ENCODE measurements around the gene S1PR2. TPM values are rescaled to one million over a fixed set of nuclear protein-coding genes. Genes with fewer than 3 reads are reported as not detected.

The S1PR2 gene
- total and polyA plus RNA-seq, 9 of the 15 experiments (the other 6 are each of a cell fraction or from before 2014, with no cell fraction given), result 1.5 to 3.9 (median 2.0) TPM

- FAIRE-seq, result peak; percentile 90
- peak; percentile 38 for ATAC-seq
- BruUV-seq (replicated peaks), result no TSS peak
- H3K27ac ChIP-seq (ENCODE audit: extremely low read depth, low read depth, low read length), result no peak overlapping the region
- peaks cover 5 to 34% of the 10 kb centered on the region in 2 experiments; a peak in 3 of 5 replicates for H3K4me1 ChIP-seq (replicated peaks in 1 of 2; ENCODE audit: control insufficient read depth in 2 of 2, insufficient read depth in 2 of 2, low read length in 2 of 2)
- no peaks in the 10 kb centered on the region; the same call in 1 of the 2 replicates for H4K20me1 ChIP-seq (replicated peaks; ENCODE audit: control insufficient read depth, insufficient read depth, low read length)
- H3K27me3 ChIP-seq (ENCODE audit: control insufficient read depth in 2 of 2, insufficient read depth in 2 of 2, low read length in 2 of 2), result no peaks in the 10 kb centered on the region
- in situ Hi-C loops (cut with MboI) (no loop called here), intact Hi-C loops (cut with micrococcal nuclease) (no loop called here)
- CTCF ChIA-PET (ENCODE audit: low intra/inter-chr PET ratio), result interaction anchor here (5.5 kb wide), 1 partner anchor 130 kb away, joined by 72 read pairs; no protein-coding TSS in a partner anchor
- H3K4me2 ChIP-seq (ENCODE audit: insufficient read depth, low read length), result no peak overlapping the region
- no peak overlapping the region for H3K4me3 ChIP-seq
- H3K9me3 ChIP-seq (replicated peaks; ENCODE audit: control insufficient read depth, insufficient read depth, low read depth, low read length), result no peaks in the 10 kb centered on the region
- POLR2A ChIA-PET, result interaction anchor here (0.6 to 3.4 kb wide), 13 partner anchors 8 to 163 kb away, joined by 3 to 23 read pairs (median 5); partner anchors contain the start of genes CDC37, ICAM1, MRPL4 and PPAN
- H3K79me2 ChIP-seq (ENCODE audit: control insufficient read depth, insufficient read depth, low read length), result no peaks in the 10 kb centered on the region
- peak in 2 of 4 experiments; percentile 7 to 49 for DNase-seq (ENCODE audit: extremely low read depth in 1 of 4, low spot score in 3 of 4)
- peaks cover 43% of the 10 kb centered on the region for H3K36me3 ChIP-seq (ENCODE audit: control insufficient read depth, insufficient read depth, low read length)
- H3K9ac ChIP-seq (ENCODE audit: insufficient read depth in 1 of 2, low read depth in 2 of 2, low read length in 2 of 2), result no peak overlapping the region; a peak in 1 of 4 replicates
- H2AFZ ChIP-seq (ENCODE audit: low read depth, low read length), result no peak overlapping the region
- H3K9me1 ChIP-seq (ENCODE audit: control insufficient read depth, insufficient read depth, low read length), result no peaks in the 10 kb centered on the region
- WGBS (ENCODE audit: insufficient coverage, low coverage, missing lambda C conversion rate), result 33% methylated on average over 8 of the region's 8 CpGs
- TF ChIP-seq EGR1 (conservative IDR thresholded peaks at IDR 0.05), result peak; percentile 43; the same call in 1 of the 2 replicates
- TF ChIP-seq ZNF518B (CRISPR knock-in tag; IDR thresholded peaks at IDR 0.05), result no peak
- TF ChIP-seq TEAD1 (CRISPR knock-in tag; IDR thresholded peaks at IDR 0.05), result no peak
- peak; percentile 33; the same call in 1 of the 2 replicates for TF ChIP-seq NCOR1 (IDR thresholded peaks at IDR 0.05)
- TF ChIP-seq TAL1 (IDR thresholded peaks at IDR 0.05), result no peak
- TF ChIP-seq SUPT5H (IDR thresholded peaks at IDR 0.05), result peak; percentile 59
- TF ChIP-seq ILF3 (IDR thresholded peaks at IDR 0.05; ENCODE audit: borderline replicate concordance), result 0 out of 2 replicates have a peak, but pooled peaks have one; percentile 50
- no peak for TF ChIP-seq ZNF586 (CRISPR knock-in tag; conservative IDR thresholded peaks at IDR 0.05)
- no peak for TF ChIP-seq TARDBP (IDR thresholded peaks at IDR 0.05)
- peak; percentile 67; the same call in 1 of the 2 replicates for TF ChIP-seq POLR2A (conservative IDR thresholded peaks at IDR 0.05)
- no peak for TF ChIP-seq GTF2F1 (IDR thresholded peaks at IDR 0.05; ENCODE audit: low read depth, low read length)
- peak; percentile 25; the same call in 1 of the 2 replicates for TF ChIP-seq TEAD4 (IDR thresholded peaks at IDR 0.05; ENCODE audit: low read length)
- TF ChIP-seq TEAD4 (CRISPR knock-in tag; IDR thresholded peaks at IDR 0.05; ENCODE audit: borderline replicate concordance), result no peak
- peak; percentile 50 for TF ChIP-seq CBFA2T2 (conservative IDR thresholded peaks at IDR 0.05)
- 0 out of 2 replicates have a peak, but pooled peaks have one; percentile 49 for TF ChIP-seq MYNN (IDR thresholded peaks at IDR 0.05)
- TF ChIP-seq MYNN (CRISPR knock-in tag; IDR thresholded peaks at IDR 0.05), result no peak
- TF ChIP-seq POLR2AphosphoS2 (IDR thresholded peaks at IDR 0.05; ENCODE audit: low read length), result 0 out of 2 replicates have a peak, but pooled peaks have one; percentile 54
- TF ChIP-seq MAX (CRISPR knock-in tag; IDR thresholded peaks at IDR 0.05), result peak; percentile 37; the same call in 1 of the 2 replicates
- TF ChIP-seq MEF2A (IDR thresholded peaks at IDR 0.05; ENCODE audit: control insufficient read depth, low read depth, low read length), result no peak
- TF ChIP-seq POLR2B (IDR thresholded peaks at IDR 0.05; ENCODE audit: low read depth, partially characterized antibody), result peak; percentile 48
- TF ChIP-seq MED1 (CRISPR knock-in tag; IDR thresholded peaks at IDR 0.05; ENCODE audit: borderline replicate concordance), result no peak
- no peak for TF ChIP-seq ZBTB12 (CRISPR knock-in tag; IDR thresholded peaks at IDR 0.05)
Observed at GRCh38 chr19:10260141-10260584, 29.0 kb upstream of the S1PR2 start.

All from K562 (cell line).